HG03558 (cell line): Measurements from ENCODE around the gene SEC24D.
"Not testable (repeated sequence)": the region's sequence is repeated elsewhere in the genome, so short reads cannot be mapped to it uniquely, and the experiment has no call there.

Source experiments
- ATAC-seq: cut with Tn5 transposase; IDR thresholded peaks from one replicate; pipeline ENCODE4 v1.9.1; 2021; ENCODE audit warnings: moderate number of reproducible peaks; ENCODE audit not compliant: unreplicated experiment; ENCODE audit errors: extremely low read depth

Gene SEC24D, protein sequence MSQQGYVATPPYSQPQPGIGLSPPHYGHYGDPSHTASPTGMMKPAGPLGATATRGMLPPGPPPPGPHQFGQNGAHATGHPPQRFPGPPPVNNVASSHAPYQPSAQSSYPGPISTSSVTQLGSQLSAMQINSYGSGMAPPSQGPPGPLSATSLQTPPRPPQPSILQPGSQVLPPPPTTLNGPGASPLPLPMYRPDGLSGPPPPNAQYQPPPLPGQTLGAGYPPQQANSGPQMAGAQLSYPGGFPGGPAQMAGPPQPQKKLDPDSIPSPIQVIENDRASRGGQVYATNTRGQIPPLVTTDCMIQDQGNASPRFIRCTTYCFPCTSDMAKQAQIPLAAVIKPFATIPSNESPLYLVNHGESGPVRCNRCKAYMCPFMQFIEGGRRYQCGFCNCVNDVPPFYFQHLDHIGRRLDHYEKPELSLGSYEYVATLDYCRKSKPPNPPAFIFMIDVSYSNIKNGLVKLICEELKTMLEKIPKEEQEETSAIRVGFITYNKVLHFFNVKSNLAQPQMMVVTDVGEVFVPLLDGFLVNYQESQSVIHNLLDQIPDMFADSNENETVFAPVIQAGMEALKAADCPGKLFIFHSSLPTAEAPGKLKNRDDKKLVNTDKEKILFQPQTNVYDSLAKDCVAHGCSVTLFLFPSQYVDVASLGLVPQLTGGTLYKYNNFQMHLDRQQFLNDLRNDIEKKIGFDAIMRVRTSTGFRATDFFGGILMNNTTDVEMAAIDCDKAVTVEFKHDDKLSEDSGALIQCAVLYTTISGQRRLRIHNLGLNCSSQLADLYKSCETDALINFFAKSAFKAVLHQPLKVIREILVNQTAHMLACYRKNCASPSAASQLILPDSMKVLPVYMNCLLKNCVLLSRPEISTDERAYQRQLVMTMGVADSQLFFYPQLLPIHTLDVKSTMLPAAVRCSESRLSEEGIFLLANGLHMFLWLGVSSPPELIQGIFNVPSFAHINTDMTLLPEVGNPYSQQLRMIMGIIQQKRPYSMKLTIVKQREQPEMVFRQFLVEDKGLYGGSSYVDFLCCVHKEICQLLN

DNA sequence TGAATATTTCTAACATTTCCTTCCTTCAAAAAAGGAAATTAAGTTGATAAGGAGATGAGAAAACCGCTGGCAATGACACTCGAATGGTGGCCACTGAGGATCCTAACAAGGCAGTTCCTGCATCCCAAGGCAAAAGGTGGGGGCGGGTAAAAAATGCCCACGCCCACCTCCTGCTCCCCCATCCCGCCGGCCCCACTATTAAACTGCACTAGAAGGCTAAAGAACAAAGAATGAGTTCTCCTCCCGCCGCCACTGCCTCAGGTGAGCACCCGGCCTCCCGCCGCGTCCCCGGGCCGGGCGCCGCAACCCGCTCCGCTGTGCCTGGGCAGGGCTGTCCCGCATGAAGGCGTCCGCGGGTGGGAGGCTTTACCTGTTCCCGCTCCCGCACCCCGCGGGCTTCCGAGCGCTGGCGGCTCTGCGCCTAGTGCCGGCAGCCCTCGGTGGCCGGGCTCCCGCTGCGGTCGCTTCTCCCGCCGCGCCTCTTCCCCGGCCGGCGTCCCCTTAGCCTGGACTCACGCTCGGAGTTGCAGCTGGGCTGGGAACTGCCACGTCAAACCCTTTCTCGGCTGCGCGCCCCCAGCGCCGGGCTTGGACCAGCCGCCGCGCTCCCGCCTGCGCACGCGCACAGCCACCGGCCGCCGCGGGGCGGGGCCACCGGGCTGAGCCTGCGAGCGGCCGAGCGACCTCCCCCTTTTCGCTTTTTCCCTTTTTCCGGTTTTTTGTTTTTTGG, at the start of gene SEC24D:
Gene SEC24D (minus strand): TSS at position 556 of the 730 bp plus-strand sequence. CDS start 2,430 bp downstream, outside the sequence.
- ATAC-seq = peak; percentile 41

DNA sequence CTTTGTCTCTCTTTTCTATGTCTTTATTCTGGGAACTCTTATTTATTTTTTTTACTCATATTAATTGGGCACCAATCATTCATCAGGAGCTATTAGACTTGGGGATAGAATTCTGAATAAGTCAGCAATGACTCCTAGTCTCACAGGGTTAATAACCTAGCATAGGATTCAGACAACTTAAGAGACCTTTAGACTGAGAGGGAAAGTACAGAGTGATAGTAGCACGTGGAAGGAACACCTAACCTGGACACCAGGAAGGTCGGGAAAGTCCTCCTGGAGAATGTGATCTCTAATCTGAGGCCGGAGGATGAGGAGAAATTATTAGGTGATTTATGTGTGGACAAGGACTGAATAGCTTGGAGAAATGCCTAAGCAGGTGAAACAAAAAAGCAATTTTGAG, 48.8 kb upstream of the SEC24D start:
- ATAC-seq = no peak

DNA sequence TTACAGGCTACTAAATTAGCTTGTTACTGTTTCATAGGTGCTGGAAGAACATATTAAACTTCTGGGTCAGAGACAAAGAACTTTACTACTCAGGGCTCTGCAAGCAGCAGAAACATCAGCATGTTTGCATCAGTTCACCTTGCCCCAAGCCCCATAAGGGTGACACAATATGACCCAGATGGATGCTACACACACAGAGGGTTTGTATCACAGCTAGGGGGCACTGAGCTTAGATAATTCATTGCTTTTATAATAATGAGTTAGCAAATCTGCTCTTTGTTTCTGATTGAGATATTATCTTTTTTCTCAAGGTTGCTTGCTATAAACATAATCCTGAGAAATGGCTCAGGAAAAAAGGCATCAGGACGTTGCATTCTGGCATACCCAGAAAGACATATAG, 47.9 kb upstream of the SEC24D start:
- no peak for ATAC-seq

DNA sequence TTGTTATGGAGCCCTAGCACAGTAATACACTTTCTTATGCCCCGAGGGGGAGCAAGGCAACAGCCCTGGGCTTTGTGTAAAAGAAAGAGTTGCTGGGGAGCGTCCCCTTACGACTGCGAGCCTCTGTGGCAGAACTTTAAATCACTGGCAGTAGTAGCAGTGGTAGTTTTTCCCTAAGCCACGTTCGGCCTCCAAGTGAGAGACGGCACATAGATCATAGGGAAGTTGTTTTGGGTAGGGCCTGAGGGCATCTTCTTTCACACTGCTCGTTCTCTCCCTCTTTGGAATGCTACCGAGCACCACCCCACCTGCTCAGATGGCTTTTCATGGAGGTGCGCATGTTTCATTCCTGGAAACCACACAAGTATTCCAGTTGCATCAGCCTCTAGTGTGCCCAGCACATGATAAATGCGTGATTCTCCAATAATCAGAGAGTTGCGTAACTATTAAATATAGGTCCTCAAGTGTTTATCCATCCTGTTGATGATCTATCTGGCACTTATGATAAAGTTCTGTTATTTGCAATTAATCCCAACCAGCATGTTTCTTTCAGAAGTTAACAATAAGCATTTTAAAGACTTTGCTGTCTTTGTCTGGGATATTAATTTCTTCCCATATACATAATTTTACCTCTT, 45.7 kb upstream of the SEC24D start:
- no peak for ATAC-seq

DNA sequence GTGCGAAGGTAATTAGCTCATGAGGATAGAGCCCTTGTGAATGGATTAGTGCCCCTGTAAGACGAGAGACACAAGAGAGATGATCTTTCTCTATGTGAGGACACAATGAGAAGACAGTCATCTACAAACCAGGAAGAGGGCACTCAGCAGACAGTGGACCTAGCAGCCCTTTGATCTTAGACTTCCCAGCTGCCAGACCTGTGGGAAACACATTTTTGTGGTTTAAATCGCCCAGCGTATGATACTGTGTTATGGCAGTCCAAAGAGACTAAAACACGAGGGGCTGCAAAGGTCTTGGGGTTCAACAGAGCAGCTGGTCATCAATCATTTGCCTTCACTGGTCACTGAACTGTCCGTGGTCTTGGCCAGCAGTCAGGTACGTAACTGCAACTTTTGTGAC, 43.5 kb upstream of the SEC24D start:
- no peak for ATAC-seq

DNA sequence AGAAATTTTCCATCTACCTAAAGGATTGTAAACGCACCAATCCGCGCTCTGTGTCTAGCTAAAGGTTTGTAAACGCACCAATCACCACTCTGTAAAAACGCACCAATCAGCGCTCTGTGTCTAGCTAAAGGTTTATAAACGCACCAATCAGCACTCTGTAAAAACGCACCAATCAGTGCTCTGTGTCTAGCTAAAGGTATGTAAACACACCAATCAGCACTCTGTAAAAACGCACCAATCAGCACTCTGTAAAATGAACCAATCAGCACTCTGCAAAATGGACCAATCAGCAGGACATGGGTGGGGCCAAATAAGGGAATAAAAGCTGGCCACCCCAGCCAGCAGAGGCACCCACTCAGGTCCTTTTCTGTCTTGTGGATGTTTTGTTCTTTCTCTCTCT, 42.6 kb upstream of the SEC24D start:
- ATAC-seq = not testable (repeated sequence)

DNA sequence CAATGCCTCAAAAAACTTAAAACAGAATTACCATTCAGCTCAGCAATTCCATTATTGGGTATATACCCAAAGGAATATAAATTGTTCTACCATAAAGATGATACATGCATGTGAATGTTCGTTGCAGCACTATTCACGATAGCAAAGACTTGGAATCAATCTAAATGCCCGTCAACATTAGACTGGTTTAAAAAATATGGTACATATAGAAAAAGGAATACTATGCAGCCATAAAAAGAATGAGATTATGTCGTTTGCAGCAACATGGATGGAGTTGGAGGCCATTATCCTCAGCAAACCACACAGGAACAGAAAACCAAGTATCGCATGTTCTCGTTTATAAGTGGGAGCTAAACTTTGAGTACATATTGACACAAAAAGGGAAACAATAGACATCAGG, 41.9 kb upstream of the SEC24D start:
- no peak for ATAC-seq

DNA sequence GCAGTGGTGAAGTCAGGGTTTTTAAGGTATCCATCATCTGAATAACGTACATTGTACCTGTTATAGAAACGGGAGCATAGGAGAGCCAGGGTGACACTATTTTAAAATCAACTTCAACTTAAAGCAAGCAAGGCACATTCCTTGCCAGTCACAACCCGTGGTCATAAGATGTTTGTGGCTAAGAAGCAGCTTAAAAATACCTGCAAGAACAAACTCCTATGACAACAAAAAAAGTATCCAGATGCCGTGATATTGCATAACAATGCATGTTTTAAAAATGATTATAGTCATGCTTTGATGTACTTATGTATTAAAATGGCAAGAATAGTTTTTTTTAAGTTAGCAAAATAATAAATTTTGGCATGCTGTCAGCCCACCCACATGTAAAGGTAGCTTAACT, 36.3 kb upstream of the SEC24D start:
- ATAC-seq = no peak

DNA sequence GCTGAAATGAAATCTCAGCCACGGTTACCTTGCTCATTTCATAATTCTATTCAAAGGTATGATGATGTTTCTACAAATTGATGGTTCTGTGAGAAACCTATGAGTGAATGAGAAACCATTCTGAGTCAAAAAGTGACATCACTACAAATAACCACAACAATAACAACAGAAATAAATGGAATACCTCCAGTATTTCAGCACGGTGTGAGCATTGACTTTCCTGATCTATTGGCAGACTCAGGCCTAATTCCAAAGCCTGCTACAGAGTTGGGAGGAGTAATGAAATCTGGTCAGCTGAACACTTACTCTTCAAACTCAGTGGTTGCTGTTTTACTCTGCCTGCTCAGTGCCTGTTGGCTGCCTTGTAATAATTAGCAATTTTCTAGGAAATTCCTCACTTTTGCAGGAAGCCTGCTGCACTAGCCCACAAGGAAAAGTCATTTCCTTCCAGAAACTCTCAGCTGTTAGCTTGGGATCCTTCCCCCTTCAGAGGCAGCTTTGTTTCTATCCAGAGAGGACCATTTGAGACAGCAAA, 33.9 kb upstream of the SEC24D start:
- ATAC-seq = no peak

DNA sequence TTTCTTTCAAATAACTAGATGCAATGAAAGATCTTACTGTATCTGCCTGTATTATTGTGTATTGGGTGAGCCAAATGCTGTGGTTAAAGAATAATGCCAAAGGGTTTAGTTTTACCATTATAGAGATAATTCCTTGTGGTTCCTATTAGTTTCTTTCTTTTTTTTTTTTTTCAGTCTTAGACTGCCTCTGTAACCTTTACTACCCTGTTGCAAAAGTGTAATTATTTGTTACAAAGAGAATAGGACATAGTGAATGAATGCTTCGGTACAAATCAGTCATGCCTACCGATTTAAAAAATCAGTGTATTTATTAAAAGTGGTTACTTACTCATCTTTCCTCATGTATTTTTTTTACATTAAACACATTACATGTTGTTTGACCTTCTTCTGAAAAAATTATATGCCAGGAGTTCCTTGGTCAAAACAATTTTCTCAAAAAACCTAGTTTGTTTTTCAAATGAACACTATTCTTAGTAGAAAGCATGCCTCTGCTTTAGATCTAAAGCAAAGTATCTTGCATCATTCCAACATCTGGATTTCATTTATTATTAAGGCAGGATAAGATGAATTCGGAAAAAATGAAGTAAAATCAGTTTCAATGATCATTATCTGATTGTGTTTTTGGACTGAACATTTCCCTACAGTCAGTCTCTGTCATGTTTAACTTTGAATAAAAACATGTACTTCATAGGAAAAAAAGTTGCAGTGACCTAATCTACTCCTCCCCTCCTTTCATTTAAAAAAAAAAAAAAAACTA, 31.6 kb upstream of the SEC24D start:
- ATAC-seq = no peak

DNA sequence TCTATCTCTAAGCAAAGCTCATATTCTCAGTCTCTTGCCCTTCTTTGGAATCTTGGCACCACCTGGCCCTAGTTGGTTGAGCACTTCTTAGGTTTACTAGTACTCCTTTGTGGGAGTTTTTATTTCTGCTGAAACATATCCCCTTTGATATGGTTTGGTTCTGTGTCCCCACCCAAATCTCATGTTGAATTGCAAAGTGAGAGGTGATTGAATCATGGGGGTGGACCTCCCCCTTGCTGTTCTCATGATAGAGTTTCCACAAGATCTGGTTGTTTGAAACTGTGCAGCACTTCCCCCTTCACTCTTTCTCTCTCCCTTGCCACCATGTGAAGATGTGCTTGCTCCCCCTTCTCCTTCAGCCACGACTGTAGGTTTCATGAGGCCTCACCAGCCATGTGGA, 30.5 kb upstream of the SEC24D start:
- no peak for ATAC-seq

DNA sequence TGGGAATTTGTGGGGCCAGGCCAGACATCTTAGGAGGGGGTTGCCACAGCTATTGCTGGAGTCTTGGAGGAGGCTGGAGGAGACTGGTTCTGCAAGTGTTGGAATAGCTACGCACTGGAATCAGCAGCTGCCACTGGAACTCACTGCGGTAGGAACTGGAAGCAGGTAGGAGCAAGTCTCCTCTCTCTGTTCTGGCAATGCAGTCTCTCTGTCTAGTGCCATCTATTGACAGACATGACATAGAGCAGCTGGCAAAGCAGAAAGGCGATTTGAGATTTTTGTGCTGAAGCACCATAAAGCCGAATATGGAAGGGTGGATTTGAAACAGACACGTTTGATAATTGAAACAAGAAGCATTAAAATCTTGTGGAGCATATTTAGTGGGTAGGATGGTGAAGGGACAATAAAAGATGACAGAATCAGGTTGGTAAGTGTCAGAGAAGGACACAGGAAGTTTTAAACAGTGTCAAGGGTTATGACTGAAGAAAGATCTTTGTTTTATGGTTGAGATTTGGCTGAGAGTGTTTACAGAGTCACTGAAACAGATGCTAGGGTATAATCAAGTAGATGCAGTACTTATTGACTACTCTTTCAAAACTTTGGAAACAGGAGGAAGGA, 29.3 kb upstream of the SEC24D start:
- ATAC-seq = no peak

DNA sequence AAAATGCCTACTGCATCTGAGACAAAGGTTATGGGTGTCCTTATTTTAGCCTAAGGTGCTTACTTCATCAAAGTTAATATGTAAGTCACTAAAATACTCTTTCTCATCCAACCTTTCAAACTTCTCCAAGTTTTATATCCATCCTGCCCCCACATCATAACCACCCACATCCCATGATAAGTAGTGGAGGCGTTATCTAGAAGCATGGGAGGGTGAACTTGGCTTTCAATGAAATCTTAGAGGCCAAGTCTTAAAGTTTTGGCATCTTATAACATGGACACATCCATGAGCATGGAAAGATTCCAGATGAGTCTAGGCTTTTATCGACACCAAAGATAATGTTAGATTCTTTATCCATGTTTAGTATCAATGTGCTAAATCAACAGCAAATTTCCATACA, 22.9 kb upstream of the SEC24D start:
- no peak for ATAC-seq

DNA sequence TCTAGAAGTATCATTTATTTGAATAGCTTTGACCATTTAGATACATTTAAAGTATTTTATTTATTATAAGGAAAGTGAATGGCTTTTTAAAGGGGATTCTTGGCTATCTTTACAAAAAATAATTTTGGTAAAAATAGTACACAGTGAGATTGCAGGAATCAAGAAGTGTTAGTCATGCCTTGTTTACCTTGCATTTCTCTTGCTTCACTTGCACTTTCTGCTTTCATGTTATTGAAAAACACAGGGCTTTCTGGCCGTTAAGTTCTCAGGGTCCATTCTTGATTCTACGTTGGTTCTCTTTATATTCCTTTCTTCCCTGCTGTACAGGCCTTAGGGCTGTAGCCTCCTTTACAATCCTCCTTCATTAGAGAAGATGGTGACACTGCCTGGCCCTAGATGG, 21.8 kb upstream of the SEC24D start:
- ATAC-seq = no peak

DNA sequence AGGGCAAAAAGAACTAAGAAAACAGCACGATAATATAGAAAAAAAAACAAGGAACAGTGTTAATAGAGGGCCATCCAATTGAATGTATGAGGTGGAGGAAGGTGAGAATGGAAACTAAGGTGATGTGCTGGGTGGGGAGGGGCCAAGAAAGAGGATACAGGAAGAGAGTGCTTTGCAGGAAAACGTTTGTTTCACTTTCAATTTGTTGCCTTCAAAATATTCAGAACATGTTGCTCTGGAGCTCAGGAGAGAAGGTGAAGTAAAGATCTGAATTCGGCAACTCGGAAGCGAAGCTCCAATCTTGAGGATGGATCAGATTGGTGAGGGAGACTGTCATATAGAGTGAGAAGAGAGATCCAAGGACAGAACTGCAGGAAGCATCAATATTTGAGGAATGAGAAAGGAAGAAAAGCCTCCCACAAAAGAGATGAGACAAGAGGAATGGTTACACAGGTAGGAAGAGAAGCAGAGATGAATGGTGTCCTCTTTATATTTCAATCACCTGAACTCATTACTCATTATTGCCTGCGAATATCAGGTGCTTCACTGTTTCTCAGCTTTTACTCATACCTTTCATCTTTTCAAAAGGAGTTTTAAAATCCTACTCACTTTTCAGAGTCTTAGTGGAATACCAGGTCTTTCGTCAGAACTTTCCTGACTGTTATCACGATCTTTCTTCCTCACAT, 14.7 kb upstream of the SEC24D start:
- peak; percentile 53 for ATAC-seq

DNA sequence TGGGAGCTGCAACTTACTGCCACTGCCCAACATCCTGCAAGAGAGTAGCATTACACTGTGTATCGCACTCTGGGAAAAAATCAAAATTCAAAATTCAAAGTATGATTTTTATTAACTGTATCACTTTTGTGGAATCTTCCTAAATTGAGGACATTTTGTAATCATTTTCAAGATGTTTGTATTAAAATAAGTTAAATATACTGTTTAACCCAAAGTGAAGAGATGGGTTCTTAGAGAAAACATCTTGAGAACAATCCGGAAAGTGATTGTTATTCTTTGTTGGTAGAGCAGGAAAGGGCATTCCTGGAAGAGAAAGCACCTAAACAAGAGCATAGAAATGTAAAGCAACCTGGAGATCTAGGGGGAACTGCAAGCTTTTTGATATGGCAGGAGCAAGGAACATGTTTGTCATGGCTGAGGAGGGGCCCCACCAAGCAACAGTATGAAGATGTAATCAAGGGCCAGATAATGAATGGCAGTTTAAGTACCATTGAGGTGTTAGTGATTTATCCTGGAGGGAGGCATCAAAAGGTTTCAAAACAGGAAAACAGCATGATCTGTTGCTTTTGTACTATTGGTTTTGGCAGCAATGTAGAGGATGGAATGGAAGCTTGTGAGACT, 14.1 kb upstream of the SEC24D start:
- no peak for ATAC-seq

DNA sequence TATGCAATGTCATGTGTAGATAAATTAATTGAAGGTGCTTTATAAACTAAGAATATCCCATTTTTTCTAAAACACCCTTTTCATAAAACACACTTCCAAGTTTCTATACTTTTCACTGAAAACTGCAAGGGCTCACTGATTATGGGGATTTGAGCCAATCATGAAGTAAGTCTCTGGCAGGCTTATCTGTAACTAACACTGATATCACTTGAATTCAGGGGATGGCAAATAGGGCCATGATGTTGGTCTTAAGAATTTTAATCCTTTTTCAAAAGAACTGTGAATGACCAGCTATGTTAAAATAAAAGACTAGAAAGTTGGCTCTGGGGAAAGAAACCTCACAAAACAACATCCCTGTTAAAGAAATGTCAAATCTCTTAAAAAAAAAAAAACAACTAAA, 13.0 kb upstream of the SEC24D start:
- ATAC-seq = no peak

DNA sequence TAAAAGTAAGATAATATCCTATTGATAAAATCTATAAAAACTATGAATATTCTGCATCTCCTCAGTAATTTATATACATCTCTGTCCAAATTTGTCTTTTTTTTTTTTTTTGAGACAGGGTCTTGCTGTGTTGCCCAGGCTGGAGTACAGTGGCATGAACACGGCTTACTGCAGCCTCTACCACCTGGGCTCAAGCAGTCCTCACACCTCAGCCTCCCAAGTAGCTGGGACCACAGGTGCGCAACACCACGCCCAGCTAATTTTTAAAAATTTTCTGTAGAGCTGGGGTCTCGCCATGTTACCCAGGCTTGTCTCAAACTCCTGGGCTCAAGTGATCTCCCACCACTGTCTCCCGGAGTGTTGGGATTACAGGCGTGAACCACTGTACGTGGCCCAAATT, 12.3 kb upstream of the SEC24D start:
- ATAC-seq = no peak
